HepG2 (cell line): ENCODE measurements around the gene C13orf42. TPM values are rescaled to one million over a fixed set of nuclear protein-coding genes. Genes with fewer than 3 reads are reported as not detected.

ENCODE experiments used
- ATAC-seq: fragments of 200-7000 bp; cut with Tn5 transposase; 3 replicates; pipeline ENCODE4 v1.9.1; 2020; ENCODE audit warnings: mild to moderate bottlenecking, moderate library complexity
- Bru-seq: library from RNA; stranded (reverse); fragments of 400-500 nt; gene quantifications from one replicate; lab custom pipeline; 2021; lab: Mats Ljungman, UMichigan
- BruChase-seq, 2 experiments: library from RNA; stranded (reverse); fragments of 400-500 nt; gene quantifications; one replicate each; lab custom pipeline; 2021; lab: Mats Ljungman, UMichigan
- BruUV-seq: library from RNA; stranded (reverse); fragments of 400-500 nt; replicated peaks from 2 replicates; lab custom pipeline; 2021; lab: Mats Ljungman, UMichigan
- CTCF ChIA-PET: fragments of 300-600 bp; formaldehyde crosslinking; extraction: SDS; loops from one replicate; lab custom pipeline; 2021; ENCODE audit warnings: low total read pairs, inconsistent platforms, low intra/inter-chr PET ratio; lab: Yijun Ruan, JAX
- POLR2A ChIA-PET: fragments of 350-600 bp; sonication (Branson Sonifier 250); formaldehyde crosslinking; loops from one replicate; lab custom pipeline; 2020; ENCODE audit warnings: antibody characterized with exemption, inconsistent platforms; lab: Yijun Ruan, JAX
- DNase-seq: peaks from one replicate; pipeline ENCODE4 v3.0.0-alpha.2; 2015; ENCODE audit warnings: low spot score
- FAIRE-seq: peaks from 3 replicates; lab custom pipeline; 2011; peaks lifted over from hg19 to GRCh38; lab: Jason Lieb, UNC
- H2AFZ ChIP-seq: one replicate; pipeline ENCODE4 v1.6.1; 2011; ENCODE audit warnings: low read length, inconsistent platforms
- H3K27ac ChIP-seq: fragments of 300-600 bp; 3 replicates; pipeline ENCODE4 v1.8.0; 2011; ENCODE audit warnings: mixed run types, mild to moderate bottlenecking, mixed read lengths, low read length, inconsistent platforms; ENCODE audit not compliant: insufficient read depth; ENCODE audit errors: extremely low read length
- H3K27me3 ChIP-seq, 2 experiments: fragments of 200-600 bp in 1 of 2; 2 replicates in 1 of 2; 3 replicates in 1 of 2; pipeline versions ENCODE4 v1.6.0 to v1.8.0; 2011; ENCODE audit warnings: low read length in 2 of 2, mild to moderate bottlenecking in 2 of 2, moderate library complexity in 2 of 2, inconsistent platforms in 1 of 2; ENCODE audit not compliant: insufficient read depth in 2 of 2, control insufficient read depth in 1 of 2
- H3K36me3 ChIP-seq, 2 experiments: fragments of 200-600 bp in 1 of 2; replicated peaks in 1 of 2; 2 replicates in 1 of 2; 3 replicates in 1 of 2; pipeline versions ENCODE4 v1.5.1 to v1.8.0; 2011; ENCODE audit warnings: low read length in 2 of 2, inconsistent platforms in 1 of 2; ENCODE audit not compliant: insufficient read depth in 2 of 2, control insufficient read depth in 1 of 2
- H3K4me1 ChIP-seq: 2 replicates; pipeline ENCODE4 v1.5.1; 2012; ENCODE audit warnings: low read length, inconsistent platforms; ENCODE audit not compliant: insufficient read depth
- H3K4me2 ChIP-seq: 2 replicates; pipeline ENCODE4 v1.6.0; 2011; ENCODE audit warnings: low read depth, low read length, inconsistent platforms
- H3K4me3 ChIP-seq, 3 experiments: fragments of 200-600 bp in 1 of 3; sonication (generic), shearing (Covaris generic) in 1 of 3; replicated peaks in 1 of 3; 2 replicates each; pipeline ENCODE4 v1.5.1; 2011 to 2016; ENCODE audit warnings: low read length in 3 of 3, inconsistent platforms in 2 of 3, low read depth in 2 of 3, mild to moderate bottlenecking in 2 of 3, control low read depth in 1 of 3, mixed read lengths in 1 of 3; ENCODE audit not compliant: insufficient read depth in 1 of 3
- H3K79me2 ChIP-seq: one replicate; pipeline ENCODE4 v1.6.1; 2011; ENCODE audit warnings: low read length, inconsistent platforms; ENCODE audit not compliant: insufficient read depth
- H3K9ac ChIP-seq: 2 replicates; pipeline ENCODE4 v1.6.0; 2011; ENCODE audit warnings: mild to moderate bottlenecking, low read depth, low read length, inconsistent platforms; ENCODE audit not compliant: insufficient read depth
- H3K9me3 ChIP-seq: 2 replicates; pipeline ENCODE4 v1.5.1; 2012; ENCODE audit warnings: mild to moderate bottlenecking, low read length
- H4K20me1 ChIP-seq: 2 replicates; pipeline ENCODE4 v1.6.0; 2011; ENCODE audit warnings: inconsistent platforms, mild to moderate bottlenecking, low read length, moderate library complexity; ENCODE audit not compliant: insufficient read depth
- ATAD3A ChIP-seq: sonication (generic); formaldehyde crosslinking; IDR thresholded peaks from 2 replicates; pipeline ENCODE4 v1.4.0; 2020; ENCODE audit warnings: missing genetic modification reagents
- EED ChIP-seq: sonication (generic); formaldehyde crosslinking; IDR thresholded peaks from 2 replicates; pipeline ENCODE4 v1.5.0; 2020; ENCODE audit warnings: mild to moderate bottlenecking, missing genetic modification reagents
- FOXK1 ChIP-seq: sonication (generic); formaldehyde crosslinking; IDR thresholded peaks from 2 replicates; pipeline ENCODE4 v1.4.0; 2020; ENCODE audit warnings: low read depth, missing genetic modification reagents, borderline replicate concordance
- KDM6A ChIP-seq: IDR thresholded peaks from 2 replicates; pipeline ENCODE4 v1.6.1; 2016; ENCODE audit warnings: low read depth
- PCBP2 ChIP-seq: fragments of 200-400 bp; formaldehyde crosslinking; optimal IDR thresholded peaks from 2 replicates; pipeline ENCODE3; 2018; ENCODE audit warnings: low read length, low read depth; ENCODE audit not compliant: poor library complexity, severe bottlenecking
- SMARCC2 ChIP-seq: fragments of 450-650 bp; IDR thresholded peaks from 2 replicates; pipeline ENCODE4 v1.6.1; 2017; ENCODE audit warnings: antibody characterized with exemption, mild to moderate bottlenecking
- ZFAT ChIP-seq: sonication (generic); formaldehyde crosslinking; conservative IDR thresholded peaks from 2 replicates; pipeline ENCODE4 v1.8.1; 2023; ENCODE audit warnings: missing genetic modification reagents, inconsistent platforms
- ZNF589 ChIP-seq: sonication (generic); formaldehyde crosslinking; conservative IDR thresholded peaks from 2 replicates; pipeline ENCODE4 v1.8.0; 2022; ENCODE audit warnings: mild to moderate bottlenecking, moderate library complexity, missing genetic modification reagents
- WGBS: methylation state at CpG from one replicate; pipeline ENCODE4 v1.1.6; 2017; ENCODE audit warnings: low lambda C conversion rate; 5-methylcytosine and 5-hydroxymethylcytosine counted together
- in situ Hi-C: cut with HindIII; loops from 2 replicates; pipeline ENCODE4 v1.10.0; 2017; ENCODE audit warnings: low pct_unique_long_range_greater_than_20kb; ENCODE audit not compliant: extremely low pct_ligation_motif_present
- intact Hi-C: fragments of 100-400 bp; cut with micrococcal nuclease; formaldehyde crosslinking; loops from one replicate; pipeline ENCODE4 v1.10.0; 2022; ENCODE audit not compliant: unreplicated experiment
- long read RNA-seq, 2 experiments: library from RNA in 1 of 2; library from polyadenylated mRNA in 1 of 2; stranded (forward) in 1 of 2; unstranded in 1 of 2; transcript quantifications; one replicate each; pipeline ENCODE4 v2.0.0, GENCODE V29; 2019 to 2022
- polyA minus RNA-seq, 3 experiments: library from RNA; depleted of rRNA, polyadenylated mRNA; stranded (reverse); fragments of >200 nt; gene quantifications; 2 replicates each; pipeline ENCODE4 v1.2.3, GENCODE V29; 2011; ENCODE audit warnings: low replicate concordance in 1 of 3
- polyA plus RNA-seq, 8 experiments: library from polyadenylated mRNA; depleted of rRNA in 3 of 8; stranded (reverse) in 7 of 8; unstranded in 1 of 8; fragments of >200 nt; fragmentation: Illumina TruSeq in 4 of 8; extraction: Trizol in 4 of 8; gene quantifications; 2 replicates each; pipeline versions ENCODE4 v1.2.1 to v1.2.3, GENCODE V29; 2011 to 2016; ENCODE audit warnings: low read depth in 4 of 8, missing spikeins in 1 of 8, mixed read lengths in 1 of 8; ENCODE audit not compliant: insufficient read depth in 1 of 8
- total RNA-seq, 5 experiments: library from RNA; depleted of rRNA; stranded (reverse); fragments of >200 nt; fragmentation: Illumina TruSeq; extraction: Trizol; gene quantifications; 2 replicates each; pipeline ENCODE4 v1.2.3, GENCODE V29; 2016; ENCODE audit warnings: low read depth in 1 of 5
- TF ChIP-seq, protein P1 (sequence below): sonication (generic); formaldehyde crosslinking; IDR thresholded peaks from 2 replicates; pipeline ENCODE4 v1.8.1; 2022; ENCODE audit warnings: low read depth, mild to moderate bottlenecking, missing genetic modification reagents
- TF ChIP-seq, protein P2 (sequence below): sonication (generic); formaldehyde crosslinking; IDR thresholded peaks from 2 replicates; pipeline ENCODE4 v1.4.0; 2020; ENCODE audit warnings: missing genetic modification reagents, borderline replicate concordance

Gene C13orf42
- not detected in 2 replicates for total RNA-seq (2016; rRNA removed; fragmentation: Illumina TruSeq; extraction: Trizol)
- total RNA-seq (2016; cell fraction: cytosol; rRNA removed; fragmentation: Illumina TruSeq; extraction: Trizol; ENCODE audit: low read depth), result not detected in 2 replicates
- total RNA-seq (2016; cell fraction: insoluble cytoplasmic fraction; rRNA removed; fragmentation: Illumina TruSeq; extraction: Trizol), result not detected in 2 replicates
- total RNA-seq (2016; cell fraction: membrane; rRNA removed; fragmentation: Illumina TruSeq; extraction: Trizol), result not detected in 2 replicates
- not detected in 2 replicates for total RNA-seq (2016; cell fraction: nucleus; rRNA removed; fragmentation: Illumina TruSeq; extraction: Trizol)
- not detected in 2 replicates for polyA plus RNA-seq (2011; rRNA removed)
- polyA plus RNA-seq (2011; cell fraction: cytosol; rRNA removed), result not detected in 2 replicates
- polyA plus RNA-seq (2011; cell fraction: nucleus; rRNA removed), result not detected in 2 replicates
- not detected in 2 replicates for polyA plus RNA-seq (2012)
- not detected in 2 replicates for polyA plus RNA-seq (2016; cell fraction: cytosol; fragmentation: Illumina TruSeq; extraction: Trizol; ENCODE audit: low read depth)
- not detected in 2 replicates for polyA plus RNA-seq (2016; cell fraction: insoluble cytoplasmic fraction; fragmentation: Illumina TruSeq; extraction: Trizol; ENCODE audit: low read depth)
- not detected in 2 replicates for polyA plus RNA-seq (2016; cell fraction: membrane; fragmentation: Illumina TruSeq; extraction: Trizol; ENCODE audit: low read depth)
- not detected in 2 replicates for polyA plus RNA-seq (2016; cell fraction: nucleus; fragmentation: Illumina TruSeq; extraction: Trizol; ENCODE audit: insufficient read depth, low read depth)
- not detected in 2 replicates for polyA minus RNA-seq (2011; rRNA and poly(A)+ RNA removed; ENCODE audit: low replicate concordance)
- not detected in 2 replicates for polyA minus RNA-seq (2011; cell fraction: cytosol; rRNA and poly(A)+ RNA removed)
- polyA minus RNA-seq (2011; cell fraction: nucleus; rRNA and poly(A)+ RNA removed), result not detected in 2 replicates
- not detected for Bru-seq, nascent RNA
- not detected for BruChase-seq, experiment 1, labeled RNA remaining after a 6-hour chase
- percentile 6 among the genes with signal in this experiment for BruChase-seq, experiment 2, labeled RNA remaining after a 2-hour chase
- long read RNA-seq, experiment 1, result 0 reads
- long read RNA-seq, experiment 2, result 0 reads

- CTCF ChIA-PET, result no interaction called here
- peaks cover 2 to 75% of the 10 kb centered on the region in 2 experiments for H3K27me3 ChIP-seq
- 57% methylated on average over 8 of the region's 9 CpGs for WGBS
Observed at GRCh38 chr13:51111174-51111573, at the start of gene C13orf42. C13orf42 (minus strand) TSS chr13:51111274; CDS start chr13:51111209, 65 bp downstream.

GRCh38 chr13:51158880-51159518 lies 47.9 kb upstream of the C13orf42 start:
- no peak for FAIRE-seq
- ATAC-seq, result no peak
- POLR2A ChIA-PET, result no interaction called here
- TF ChIP-seq SMARCC2 (no peak), ATAD3A (no peak), PCBP2 (no peak), ZFAT (CRISPR knock-in tag) (no peak), KDM6A (CRISPR knock-in tag) (no peak), EED (no peak)
- TF ChIP-seq, protein P1, sequence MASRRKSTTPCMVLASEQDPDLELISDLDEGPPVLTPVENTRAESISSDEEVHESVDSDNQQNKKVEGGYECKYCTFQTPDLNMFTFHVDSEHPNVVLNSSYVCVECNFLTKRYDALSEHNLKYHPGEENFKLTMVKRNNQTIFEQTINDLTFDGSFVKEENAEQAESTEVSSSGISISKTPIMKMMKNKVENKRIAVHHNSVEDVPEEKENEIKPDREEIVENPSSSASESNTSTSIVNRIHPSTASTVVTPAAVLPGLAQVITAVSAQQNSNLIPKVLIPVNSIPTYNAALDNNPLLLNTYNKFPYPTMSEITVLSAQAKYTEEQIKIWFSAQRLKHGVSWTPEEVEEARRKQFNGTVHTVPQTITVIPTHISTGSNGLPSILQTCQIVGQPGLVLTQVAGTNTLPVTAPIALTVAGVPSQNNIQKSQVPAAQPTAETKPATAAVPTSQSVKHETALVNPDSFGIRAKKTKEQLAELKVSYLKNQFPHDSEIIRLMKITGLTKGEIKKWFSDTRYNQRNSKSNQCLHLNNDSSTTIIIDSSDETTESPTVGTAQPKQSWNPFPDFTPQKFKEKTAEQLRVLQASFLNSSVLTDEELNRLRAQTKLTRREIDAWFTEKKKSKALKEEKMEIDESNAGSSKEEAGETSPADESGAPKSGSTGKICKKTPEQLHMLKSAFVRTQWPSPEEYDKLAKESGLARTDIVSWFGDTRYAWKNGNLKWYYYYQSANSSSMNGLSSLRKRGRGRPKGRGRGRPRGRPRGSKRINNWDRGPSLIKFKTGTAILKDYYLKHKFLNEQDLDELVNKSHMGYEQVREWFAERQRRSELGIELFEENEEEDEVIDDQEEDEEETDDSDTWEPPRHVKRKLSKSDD (CRISPR knock-in tag), result no peak
- TF ChIP-seq, protein P2, sequence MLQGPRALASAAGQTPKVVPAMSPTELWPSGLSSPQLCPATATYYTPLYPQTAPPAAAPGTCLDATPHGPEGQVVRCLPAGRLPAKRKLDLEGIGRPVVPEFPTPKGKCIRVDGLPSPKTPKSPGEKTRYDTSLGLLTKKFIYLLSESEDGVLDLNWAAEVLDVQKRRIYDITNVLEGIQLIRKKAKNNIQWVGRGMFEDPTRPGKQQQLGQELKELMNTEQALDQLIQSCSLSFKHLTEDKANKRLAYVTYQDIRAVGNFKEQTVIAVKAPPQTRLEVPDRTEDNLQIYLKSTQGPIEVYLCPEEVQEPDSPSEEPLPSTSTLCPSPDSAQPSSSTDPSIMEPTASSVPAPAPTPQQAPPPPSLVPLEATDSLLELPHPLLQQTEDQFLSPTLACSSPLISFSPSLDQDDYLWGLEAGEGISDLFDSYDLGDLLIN, result no peak

More at GRCh38 chr13:51111174-51111573, at the start of gene C13orf42:
- no peaks in the 10 kb centered on the region for H3K9me3 ChIP-seq
- no peaks in the 10 kb centered on the region for H4K20me1 ChIP-seq
- no peak for FAIRE-seq
- intact Hi-C loops, result no loop called here
- no TSS peak for BruUV-seq
- no peak within 1 kb of the TSS for H3K4me2 ChIP-seq
- no peaks in the 10 kb centered on the region for H3K79me2 ChIP-seq
- TF ChIP-seq FOXK1 (CRISPR knock-in tag) (no peak), ZNF589 (CRISPR knock-in tag) (no peak)
- TF ChIP-seq, all 625 proteins: peak for 0
- no peaks in the 10 kb centered on the region for H3K4me1 ChIP-seq
- no peak for ATAC-seq
- no peak within 1 kb of the TSS for H3K27ac ChIP-seq
- in situ Hi-C loops, result no loop called here
- H3K4me3 ChIP-seq, result no peak within 1 kb of the TSS
- no peak within 1 kb of the TSS for H2AFZ ChIP-seq
- no peak for DNase-seq
- no peaks in the 10 kb centered on the region for H3K36me3 ChIP-seq
- no peak within 1 kb of the TSS for H3K9ac ChIP-seq
- POLR2A ChIA-PET, result no interaction called here

More at GRCh38 chr13:51158880-51159518, 47.9 kb upstream of the C13orf42 start:
- Histone ChIP-seq H3K36me3 (no peaks in the 10 kb centered on the region), H3K9ac (no peak overlapping the region), H3K27ac (no peak overlapping the region), H3K79me2 (no peaks in the 10 kb centered on the region), H3K4me1 (no peaks in the 10 kb centered on the region), H3K4me3 (no peak overlapping the region), H3K27me3 (peaks cover 1 to 5% of the 10 kb centered on the region in 2 experiments; a peak in 1 of 5 replicates), H3K9me3 (no peaks in the 10 kb centered on the region), H3K4me2 (no peak overlapping the region), H4K20me1 (no peaks in the 10 kb centered on the region), H2AFZ (no peak overlapping the region)
- WGBS, result 54% methylated on average over 4 of the region's 4 CpGs
- no peak for DNase-seq
- BruUV-seq, result no TSS peak
- CTCF ChIA-PET, result no interaction called here
- in situ Hi-C loops (loop anchor here (10.0 kb wide), 1 partner anchor 126 kb away; no protein-coding TSS in a partner anchor), intact Hi-C loops (no loop called here)
